Measurements from ENCODE around the gene RBFOX2.

DNA sequence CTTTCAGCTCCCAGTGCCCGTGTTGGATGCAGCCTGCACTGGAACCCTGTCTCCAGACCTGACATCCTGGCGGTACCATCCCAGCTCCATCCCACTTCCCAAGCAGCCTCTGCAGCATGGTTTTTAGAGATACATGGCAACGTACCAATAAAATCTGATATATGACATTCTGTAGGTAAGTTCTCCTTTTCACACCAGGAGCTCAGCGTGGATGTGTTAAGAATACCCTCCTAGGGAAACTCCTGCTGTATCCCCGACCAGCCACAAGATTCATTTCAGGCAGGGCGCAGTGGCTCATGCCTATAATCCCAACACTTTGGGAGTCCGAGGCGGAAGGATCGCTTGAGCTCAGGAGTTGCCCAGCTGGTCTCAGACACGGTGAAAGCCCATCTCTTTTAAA is 295.6 kb downstream of the RBFOX2 start:
- TF ChIP-seq, protein P1, sequence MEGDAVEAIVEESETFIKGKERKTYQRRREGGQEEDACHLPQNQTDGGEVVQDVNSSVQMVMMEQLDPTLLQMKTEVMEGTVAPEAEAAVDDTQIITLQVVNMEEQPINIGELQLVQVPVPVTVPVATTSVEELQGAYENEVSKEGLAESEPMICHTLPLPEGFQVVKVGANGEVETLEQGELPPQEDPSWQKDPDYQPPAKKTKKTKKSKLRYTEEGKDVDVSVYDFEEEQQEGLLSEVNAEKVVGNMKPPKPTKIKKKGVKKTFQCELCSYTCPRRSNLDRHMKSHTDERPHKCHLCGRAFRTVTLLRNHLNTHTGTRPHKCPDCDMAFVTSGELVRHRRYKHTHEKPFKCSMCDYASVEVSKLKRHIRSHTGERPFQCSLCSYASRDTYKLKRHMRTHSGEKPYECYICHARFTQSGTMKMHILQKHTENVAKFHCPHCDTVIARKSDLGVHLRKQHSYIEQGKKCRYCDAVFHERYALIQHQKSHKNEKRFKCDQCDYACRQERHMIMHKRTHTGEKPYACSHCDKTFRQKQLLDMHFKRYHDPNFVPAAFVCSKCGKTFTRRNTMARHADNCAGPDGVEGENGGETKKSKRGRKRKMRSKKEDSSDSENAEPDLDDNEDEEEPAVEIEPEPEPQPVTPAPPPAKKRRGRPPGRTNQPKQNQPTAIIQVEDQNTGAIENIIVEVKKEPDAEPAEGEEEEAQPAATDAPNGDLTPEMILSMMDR (IDR thresholded peaks at IDR 0.05; ENCODE audit: low read depth, low read length, missing input control) = no peak
- no peak for TF ChIP-seq GABPA (IDR thresholded peaks at IDR 0.05 in 1 of 2, conservative IDR thresholded peaks at IDR 0.05 in 1 of 2)
- no peak for TF ChIP-seq TAF1 (conservative IDR thresholded peaks at IDR 0.05)
- TF ChIP-seq, protein P2, sequence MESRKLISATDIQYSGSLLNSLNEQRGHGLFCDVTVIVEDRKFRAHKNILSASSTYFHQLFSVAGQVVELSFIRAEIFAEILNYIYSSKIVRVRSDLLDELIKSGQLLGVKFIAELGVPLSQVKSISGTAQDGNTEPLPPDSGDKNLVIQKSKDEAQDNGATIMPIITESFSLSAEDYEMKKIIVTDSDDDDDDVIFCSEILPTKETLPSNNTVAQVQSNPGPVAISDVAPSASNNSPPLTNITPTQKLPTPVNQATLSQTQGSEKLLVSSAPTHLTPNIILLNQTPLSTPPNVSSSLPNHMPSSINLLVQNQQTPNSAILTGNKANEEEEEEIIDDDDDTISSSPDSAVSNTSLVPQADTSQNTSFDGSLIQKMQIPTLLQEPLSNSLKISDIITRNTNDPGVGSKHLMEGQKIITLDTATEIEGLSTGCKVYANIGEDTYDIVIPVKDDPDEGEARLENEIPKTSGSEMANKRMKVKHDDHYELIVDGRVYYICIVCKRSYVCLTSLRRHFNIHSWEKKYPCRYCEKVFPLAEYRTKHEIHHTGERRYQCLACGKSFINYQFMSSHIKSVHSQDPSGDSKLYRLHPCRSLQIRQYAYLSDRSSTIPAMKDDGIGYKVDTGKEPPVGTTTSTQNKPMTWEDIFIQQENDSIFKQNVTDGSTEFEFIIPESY (IDR thresholded peaks at IDR 0.05) = no peak
- TF ChIP-seq, protein P3, sequence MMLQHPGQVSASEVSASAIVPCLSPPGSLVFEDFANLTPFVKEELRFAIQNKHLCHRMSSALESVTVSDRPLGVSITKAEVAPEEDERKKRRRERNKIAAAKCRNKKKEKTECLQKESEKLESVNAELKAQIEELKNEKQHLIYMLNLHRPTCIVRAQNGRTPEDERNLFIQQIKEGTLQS (IDR thresholded peaks at IDR 0.05) = no peak
- no peak for TF ChIP-seq YY1 (IDR thresholded peaks at IDR 0.05)
- TF ChIP-seq, protein P4, sequence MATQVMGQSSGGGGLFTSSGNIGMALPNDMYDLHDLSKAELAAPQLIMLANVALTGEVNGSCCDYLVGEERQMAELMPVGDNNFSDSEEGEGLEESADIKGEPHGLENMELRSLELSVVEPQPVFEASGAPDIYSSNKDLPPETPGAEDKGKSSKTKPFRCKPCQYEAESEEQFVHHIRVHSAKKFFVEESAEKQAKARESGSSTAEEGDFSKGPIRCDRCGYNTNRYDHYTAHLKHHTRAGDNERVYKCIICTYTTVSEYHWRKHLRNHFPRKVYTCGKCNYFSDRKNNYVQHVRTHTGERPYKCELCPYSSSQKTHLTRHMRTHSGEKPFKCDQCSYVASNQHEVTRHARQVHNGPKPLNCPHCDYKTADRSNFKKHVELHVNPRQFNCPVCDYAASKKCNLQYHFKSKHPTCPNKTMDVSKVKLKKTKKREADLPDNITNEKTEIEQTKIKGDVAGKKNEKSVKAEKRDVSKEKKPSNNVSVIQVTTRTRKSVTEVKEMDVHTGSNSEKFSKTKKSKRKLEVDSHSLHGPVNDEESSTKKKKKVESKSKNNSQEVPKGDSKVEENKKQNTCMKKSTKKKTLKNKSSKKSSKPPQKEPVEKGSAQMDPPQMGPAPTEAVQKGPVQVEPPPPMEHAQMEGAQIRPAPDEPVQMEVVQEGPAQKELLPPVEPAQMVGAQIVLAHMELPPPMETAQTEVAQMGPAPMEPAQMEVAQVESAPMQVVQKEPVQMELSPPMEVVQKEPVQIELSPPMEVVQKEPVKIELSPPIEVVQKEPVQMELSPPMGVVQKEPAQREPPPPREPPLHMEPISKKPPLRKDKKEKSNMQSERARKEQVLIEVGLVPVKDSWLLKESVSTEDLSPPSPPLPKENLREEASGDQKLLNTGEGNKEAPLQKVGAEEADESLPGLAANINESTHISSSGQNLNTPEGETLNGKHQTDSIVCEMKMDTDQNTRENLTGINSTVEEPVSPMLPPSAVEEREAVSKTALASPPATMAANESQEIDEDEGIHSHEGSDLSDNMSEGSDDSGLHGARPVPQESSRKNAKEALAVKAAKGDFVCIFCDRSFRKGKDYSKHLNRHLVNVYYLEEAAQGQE (IDR thresholded peaks at IDR 0.05) = no peak
- no peak for TF ChIP-seq HNF4G (IDR thresholded peaks at IDR 0.05)
